HepG2 (cell line): ENCODE data around the gene ACTN4. TPM values are rescaled to one million over a fixed set of nuclear protein-coding genes. Genes with fewer than 3 reads are reported as not detected.
A peak's percentile ranks its signal among the peaks of the same experiment; 100 is the strongest.

ENCODE experiments used
- ATAC-seq: fragments of 200-7000 bp; cut with Tn5 transposase; 3 replicates; pipeline ENCODE4 v1.9.1; 2020; ENCODE audit warnings: mild to moderate bottlenecking, moderate library complexity
- BruUV-seq: library from RNA; stranded (reverse); fragments of 400-500 nt; replicated peaks from 2 replicates; lab custom pipeline; 2021; lab: Mats Ljungman, UMichigan
- CTCF ChIA-PET: fragments of 300-600 bp; formaldehyde crosslinking; extraction: SDS; loops from one replicate; lab custom pipeline; 2021; ENCODE audit warnings: low total read pairs, inconsistent platforms, low intra/inter-chr PET ratio; lab: Yijun Ruan, JAX
- POLR2A ChIA-PET: fragments of 350-600 bp; sonication (Branson Sonifier 250); formaldehyde crosslinking; loops from one replicate; lab custom pipeline; 2020; ENCODE audit warnings: antibody characterized with exemption, inconsistent platforms; lab: Yijun Ruan, JAX
- DNase-seq: peaks from one replicate; pipeline ENCODE4 v3.0.0-alpha.2; 2015; ENCODE audit warnings: low spot score
- FAIRE-seq: peaks from 3 replicates; lab custom pipeline; 2011; peaks lifted over from hg19 to GRCh38; lab: Jason Lieb, UNC
- H2AFZ ChIP-seq: one replicate; pipeline ENCODE4 v1.6.1; 2011; ENCODE audit warnings: low read length, inconsistent platforms
- H3K27ac ChIP-seq: fragments of 300-600 bp; 3 replicates; pipeline ENCODE4 v1.8.0; 2011; ENCODE audit warnings: mixed run types, mild to moderate bottlenecking, mixed read lengths, low read length, inconsistent platforms; ENCODE audit not compliant: insufficient read depth; ENCODE audit errors: extremely low read length
- H3K27me3 ChIP-seq, 2 experiments: fragments of 200-600 bp in 1 of 2; 2 replicates in 1 of 2; 3 replicates in 1 of 2; pipeline versions ENCODE4 v1.6.0 to v1.8.0; 2011; ENCODE audit warnings: low read length in 2 of 2, mild to moderate bottlenecking in 2 of 2, moderate library complexity in 2 of 2, inconsistent platforms in 1 of 2; ENCODE audit not compliant: insufficient read depth in 2 of 2, control insufficient read depth in 1 of 2
- H3K36me3 ChIP-seq, 2 experiments: fragments of 200-600 bp in 1 of 2; replicated peaks in 1 of 2; 2 replicates in 1 of 2; 3 replicates in 1 of 2; pipeline versions ENCODE4 v1.5.1 to v1.8.0; 2011; ENCODE audit warnings: low read length in 2 of 2, inconsistent platforms in 1 of 2; ENCODE audit not compliant: insufficient read depth in 2 of 2, control insufficient read depth in 1 of 2
- H3K4me1 ChIP-seq: 2 replicates; pipeline ENCODE4 v1.5.1; 2012; ENCODE audit warnings: low read length, inconsistent platforms; ENCODE audit not compliant: insufficient read depth
- H3K4me2 ChIP-seq: 2 replicates; pipeline ENCODE4 v1.6.0; 2011; ENCODE audit warnings: low read depth, low read length, inconsistent platforms
- H3K4me3 ChIP-seq, 3 experiments: fragments of 200-600 bp in 1 of 3; sonication (generic), shearing (Covaris generic) in 1 of 3; replicated peaks in 1 of 3; 2 replicates each; pipeline ENCODE4 v1.5.1; 2011 to 2016; ENCODE audit warnings: low read length in 3 of 3, inconsistent platforms in 2 of 3, low read depth in 2 of 3, mild to moderate bottlenecking in 2 of 3, control low read depth in 1 of 3, mixed read lengths in 1 of 3; ENCODE audit not compliant: insufficient read depth in 1 of 3
- H3K79me2 ChIP-seq: one replicate; pipeline ENCODE4 v1.6.1; 2011; ENCODE audit warnings: low read length, inconsistent platforms; ENCODE audit not compliant: insufficient read depth
- H3K9ac ChIP-seq: 2 replicates; pipeline ENCODE4 v1.6.0; 2011; ENCODE audit warnings: mild to moderate bottlenecking, low read depth, low read length, inconsistent platforms; ENCODE audit not compliant: insufficient read depth
- H3K9me3 ChIP-seq: 2 replicates; pipeline ENCODE4 v1.5.1; 2012; ENCODE audit warnings: mild to moderate bottlenecking, low read length
- H4K20me1 ChIP-seq: 2 replicates; pipeline ENCODE4 v1.6.0; 2011; ENCODE audit warnings: inconsistent platforms, mild to moderate bottlenecking, low read length, moderate library complexity; ENCODE audit not compliant: insufficient read depth
- ETS1 ChIP-seq: sonication (generic); formaldehyde crosslinking; IDR thresholded peaks from 2 replicates; pipeline ENCODE4 v1.4.0; 2020; ENCODE audit warnings: missing genetic modification reagents
- FOXJ3 ChIP-seq: sonication (generic); formaldehyde crosslinking; IDR thresholded peaks from 2 replicates; pipeline ENCODE4 v1.4.0; 2020; ENCODE audit warnings: missing genetic modification reagents, mild to moderate bottlenecking, borderline replicate concordance
- HNF4A ChIP-seq: sonication (generic); formaldehyde crosslinking; IDR thresholded peaks from 2 replicates; pipeline ENCODE4 v1.4.0; 2020; ENCODE audit warnings: missing genetic modification reagents
- PRDM10 ChIP-seq: sonication (generic); formaldehyde crosslinking; IDR thresholded peaks from 2 replicates; pipeline ENCODE4 v1.4.0; 2020; ENCODE audit warnings: low read depth, missing genetic modification reagents
- SRY ChIP-seq: sonication (generic); formaldehyde crosslinking; IDR thresholded peaks from 2 replicates; pipeline ENCODE4 v1.8.0; 2022; ENCODE audit warnings: mild to moderate bottlenecking, missing genetic modification reagents
- THYN1 ChIP-seq: sonication (generic); formaldehyde crosslinking; IDR thresholded peaks from 2 replicates; pipeline ENCODE4 v1.8.1; 2023; ENCODE audit warnings: low read depth, mild to moderate bottlenecking, moderate library complexity, missing genetic modification reagents, borderline replicate concordance
- UBTF ChIP-seq: sonication (generic); formaldehyde crosslinking; IDR thresholded peaks from 2 replicates; pipeline ENCODE4 v1.4.0; 2020; ENCODE audit warnings: mild to moderate bottlenecking, missing genetic modification reagents
- ZNF687 ChIP-seq: sonication (generic); formaldehyde crosslinking; IDR thresholded peaks from 2 replicates; pipeline ENCODE4 v1.5.1; 2020; ENCODE audit warnings: mild to moderate bottlenecking, missing genetic modification reagents, moderate library complexity
- WGBS: methylation state at CpG from one replicate; pipeline ENCODE4 v1.1.6; 2017; ENCODE audit warnings: low lambda C conversion rate; 5-methylcytosine and 5-hydroxymethylcytosine counted together
- in situ Hi-C: cut with HindIII; loops from 2 replicates; pipeline ENCODE4 v1.10.0; 2017; ENCODE audit warnings: low pct_unique_long_range_greater_than_20kb; ENCODE audit not compliant: extremely low pct_ligation_motif_present
- intact Hi-C: fragments of 100-400 bp; cut with micrococcal nuclease; formaldehyde crosslinking; loops from one replicate; pipeline ENCODE4 v1.10.0; 2022; ENCODE audit not compliant: unreplicated experiment
- polyA plus RNA-seq, 8 experiments: library from polyadenylated mRNA; depleted of rRNA in 3 of 8; stranded (reverse) in 7 of 8; unstranded in 1 of 8; fragments of >200 nt; fragmentation: Illumina TruSeq in 4 of 8; extraction: Trizol in 4 of 8; gene quantifications; 2 replicates each; pipeline versions ENCODE4 v1.2.1 to v1.2.3, GENCODE V29; 2011 to 2016; ENCODE audit warnings: low read depth in 4 of 8, missing spikeins in 1 of 8, mixed read lengths in 1 of 8; ENCODE audit not compliant: insufficient read depth in 1 of 8
- total RNA-seq, 5 experiments: library from RNA; depleted of rRNA; stranded (reverse); fragments of >200 nt; fragmentation: Illumina TruSeq; extraction: Trizol; gene quantifications; 2 replicates each; pipeline ENCODE4 v1.2.3, GENCODE V29; 2016; ENCODE audit warnings: low read depth in 1 of 5

ACTN4 gene
- total and polyA plus RNA-seq, 2 of the 13 experiments (the other 11 are each of a cell fraction or from before 2014, with no cell fraction given): 171 to 192 TPM

DNA sequence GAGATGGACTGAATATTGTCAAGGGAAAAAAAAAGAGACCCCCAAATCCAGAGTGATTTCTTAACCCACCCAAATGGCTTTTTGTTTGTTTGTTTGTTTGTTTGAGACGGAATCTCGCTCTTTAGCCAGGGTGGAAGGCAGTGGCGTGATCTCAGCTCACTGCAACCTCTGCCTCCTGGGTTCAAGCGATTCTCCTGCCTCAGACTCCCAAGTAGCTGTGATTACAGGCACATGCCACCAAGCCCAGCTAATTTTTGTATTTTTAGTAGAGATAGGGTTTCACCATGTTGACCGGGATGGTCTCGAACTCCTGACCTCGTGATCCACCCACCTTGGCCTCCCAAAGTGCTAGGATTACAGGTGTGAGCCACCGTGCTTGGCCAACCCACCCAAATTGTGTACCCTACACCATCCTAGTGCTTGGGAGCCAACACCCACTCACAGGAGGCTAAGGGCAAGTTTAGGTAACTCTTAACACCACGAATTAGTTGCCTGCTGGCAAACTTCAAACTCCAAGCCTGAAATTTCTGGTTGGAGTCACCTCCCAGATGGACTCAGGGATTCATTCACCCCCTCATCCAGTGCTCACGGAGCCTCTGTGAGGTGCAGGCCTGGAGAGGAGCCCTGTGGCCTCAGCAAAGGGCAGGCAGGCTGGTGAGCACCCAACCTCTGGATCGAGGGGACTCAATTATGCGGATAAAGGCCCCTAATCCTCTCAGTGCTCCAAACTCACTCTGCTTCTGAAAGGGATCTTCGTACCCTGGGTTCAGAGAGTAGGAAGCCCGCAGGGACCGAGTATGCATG lies 37.6 kb downstream of the ACTN4 start:
- DNase-seq (no peak), FAIRE-seq (no peak), ATAC-seq (no peak; the same call in 2 of the 3 replicates)
- Histone ChIP-seq H3K4me1 (peaks cover 99% of the 10 kb centered on the region), H3K9me3 (no peaks in the 10 kb centered on the region), H2AFZ (no peak overlapping the region), H3K4me2 (peak overlapping the region; percentile 68), H3K4me3 (peak overlapping the region in 1 of 3 experiments; percentile 49; a peak in 2 of 6 replicates), H4K20me1 (peaks cover 3% of the 10 kb centered on the region; the same call in 1 of the 2 replicates), H3K27me3 (no peaks in the 10 kb centered on the region), H3K79me2 (peaks cover 98% of the 10 kb centered on the region), H3K27ac (peak overlapping the region; percentile 85), H3K36me3 (peaks cover 8 to 10% of the 10 kb centered on the region in 2 experiments; a peak in 4 of 5 replicates), H3K9ac (peak overlapping the region; percentile 67)
- POLR2A ChIA-PET: interaction anchor here (1.3 to 3.4 kb wide), 7 partner anchors 13 to 43 kb away, joined by 4 to 51 read pairs (median 6); partner anchors contain the start of gene ACTN4
- in situ Hi-C loops: no loop called here
- CTCF ChIA-PET: interaction anchor here (1.2 kb wide), 1 partner anchor 50 kb away, joined by 3 read pairs; no protein-coding TSS in a partner anchor
- no TSS peak for BruUV-seq
- intact Hi-C loops: loop anchor here (5.0 kb wide), 1 partner anchor 33 kb away; no protein-coding TSS in a partner anchor
- whole genome bisulfite sequencing: 79% methylated on average over 9 of the region's 15 CpGs
- TF ChIP-seq ZNF687 (CRISPR knock-in tag) (peak; percentile 64), FOXJ3 (CRISPR knock-in tag) (0 out of 2 replicates have a peak, but pooled peaks have one; percentile 9), THYN1 (no peak), HNF4A (CRISPR knock-in tag) (peak; percentile 54), PRDM10 (CRISPR knock-in tag) (no peak), UBTF (CRISPR knock-in tag) (0 out of 2 replicates have a peak, but pooled peaks have one; percentile 17), ETS1 (CRISPR knock-in tag) (no peak), SRY (CRISPR knock-in tag) (0 out of 2 replicates have a peak, but pooled peaks have one; percentile 39)
